HFFc6 (cell line): ENCODE results near the gene HMGA1. TPM values are rescaled to one million over a fixed set of nuclear protein-coding genes. Genes with fewer than 3 reads are reported as not detected.

Experiments used
- DNase-seq: peaks from one replicate; pipeline ENCODE4 v3.0.0-alpha.2; 2018
- H3K27ac Mint-ChIP-seq: 2 replicates; pipeline ENCODE4 v1.8.0; 2020; ENCODE audit warnings: mild to moderate bottlenecking, mixed read lengths
- H3K27me3 Mint-ChIP-seq: 2 replicates; pipeline ENCODE4 v1.8.0; 2021; ENCODE audit warnings: mild to moderate bottlenecking, moderate library complexity, mixed read lengths; ENCODE audit not compliant: insufficient read depth
- H3K36me3 Mint-ChIP-seq: 2 replicates; pipeline ENCODE4 v1.8.0; 2021; ENCODE audit warnings: low read depth, mixed read lengths
- H3K4me1 Mint-ChIP-seq: 2 replicates; pipeline ENCODE4 v1.8.0; 2020; ENCODE audit warnings: low read depth, mixed read lengths
- H3K4me3 Mint-ChIP-seq: 2 replicates; pipeline ENCODE4 v1.8.0; 2020; ENCODE audit warnings: mild to moderate bottlenecking, moderate library complexity, mixed read lengths
- H3K9me3 Mint-ChIP-seq: 2 replicates; pipeline ENCODE4 v1.8.0; 2020; ENCODE audit warnings: mild to moderate bottlenecking, mixed read lengths
- CTCF ChIP-seq: fragments of 200-600 bp; sonication (generic); IDR thresholded peaks from 2 replicates; pipeline ENCODE4 v1.5.0; 2021; ENCODE audit warnings: antibody characterized with exemption, mild to moderate bottlenecking
- total RNA-seq, 6 experiments: library from RNA; stranded (reverse); fragmentation: NEBNext Ultra II Directional; extraction: Animal tissue kit (Norgen Biotek cat#: 25700); gene quantifications; 2 replicates in 1 of 6; 3 replicates in 5 of 6; pipeline ENCODE4 v1.2.3, GENCODE V29; 2021

HMGA1 gene
- total RNA-seq, 6 experiments from 2014 or later, result 687 to 1,047 (median 1,018) TPM

- no peaks in the 10 kb centered on the region; the same call in 1 of the 2 replicates for H3K27me3 Mint-ChIP-seq
These were observed 48.1 kb downstream of the HMGA1 start for GRCh38 chr6:34284563-34285447.

GRCh38 chr6:34285448-34286164 is 48.9 kb downstream of the HMGA1 start:
- peaks cover 11% of the 10 kb centered on the region for H3K4me1 Mint-ChIP-seq
- no peaks in the 10 kb centered on the region for H3K9me3 Mint-ChIP-seq
- no peak overlapping the region for H3K4me3 Mint-ChIP-seq

More at GRCh38 chr6:34284563-34285447, 48.1 kb downstream of the HMGA1 start:
- Mint-ChIP-seq H3K9me3 (no peaks in the 10 kb centered on the region), H3K27ac (peak overlapping the region; percentile 16; the same call in 1 of the 2 replicates), H3K4me1 (peaks cover 11% of the 10 kb centered on the region), H3K36me3 (peaks cover 22% of the 10 kb centered on the region), H3K4me3 (no peak overlapping the region)
- peak; percentile 13 for DNase-seq
- TF ChIP-seq CTCF, result no peak

GRCh38 chr6:34288581-34288980 is 51.9 kb downstream of the HMGA1 start:
- H3K27ac Mint-ChIP-seq, result no peak overlapping the region
- no peak for DNase-seq
- H3K9me3 Mint-ChIP-seq, result no peaks in the 10 kb centered on the region
- H3K27me3 Mint-ChIP-seq, result no peaks in the 10 kb centered on the region; the same call in 1 of the 2 replicates
- H3K4me3 Mint-ChIP-seq, result no peak overlapping the region
- TF ChIP-seq CTCF, result no peak
- H3K4me1 Mint-ChIP-seq, result peaks cover 11% of the 10 kb centered on the region
- peaks cover 31% of the 10 kb centered on the region for H3K36me3 Mint-ChIP-seq

More at GRCh38 chr6:34285448-34286164, 48.9 kb downstream of the HMGA1 start:
- DNase-seq, result no peak
- H3K27ac Mint-ChIP-seq, result no peak overlapping the region
- H3K36me3 Mint-ChIP-seq, result peaks cover 22% of the 10 kb centered on the region
- TF ChIP-seq CTCF, result no peak
- no peaks in the 10 kb centered on the region; the same call in 1 of the 2 replicates for H3K27me3 Mint-ChIP-seq

GRCh38 chr6:34289137-34289536 is 52.5 kb downstream of the HMGA1 start:
- Mint-ChIP-seq H3K27ac (no peak overlapping the region), H3K27me3 (no peaks in the 10 kb centered on the region; the same call in 1 of the 2 replicates)
- TF ChIP-seq CTCF, result no peak

GRCh38 chr6:34292954-34293353 is 56.3 kb downstream of the HMGA1 start:
- Mint-ChIP-seq H3K9me3 (no peaks in the 10 kb centered on the region), H3K4me3 (no peak overlapping the region), H3K27ac (no peak overlapping the region), H3K4me1 (no peaks in the 10 kb centered on the region), H3K27me3 (no peaks in the 10 kb centered on the region; the same call in 1 of the 2 replicates), H3K36me3 (peaks cover 19% of the 10 kb centered on the region)
- TF ChIP-seq CTCF, result no peak
- DNase-seq, result no peak

More at GRCh38 chr6:34289137-34289536, 52.5 kb downstream of the HMGA1 start:
- H3K4me3 Mint-ChIP-seq, result no peak overlapping the region
- peaks cover 31% of the 10 kb centered on the region for H3K36me3 Mint-ChIP-seq
- no peaks in the 10 kb centered on the region for H3K9me3 Mint-ChIP-seq
- DNase-seq, result no peak
- H3K4me1 Mint-ChIP-seq, result peaks cover 11% of the 10 kb centered on the region
